WTC11 (cell line): ENCODE results near the gene ZFR2. TPM values are rescaled to one million over a fixed set of nuclear protein-coding genes. Genes with fewer than 3 reads are reported as not detected.

Experiments used
- ATAC-seq: fragments of 200-7000 bp; cut with Tn5 transposase; 2 replicates; pipeline ENCODE4 v1.10.0; 2021; ENCODE audit warnings: mild to moderate bottlenecking, moderate library complexity
- CTCF ChIA-PET: fragments of 300-600 bp; sonication (Branson Sonifier 250); formaldehyde crosslinking; loops from one replicate; lab custom pipeline; 2021; ENCODE audit warnings: antibody characterized with exemption; lab: Charles Lee
- POLR2A ChIA-PET: fragments of 350-600 bp; sonication (Branson Sonifier 250); formaldehyde crosslinking; loops from one replicate; lab custom pipeline; 2021; ENCODE audit warnings: antibody characterized with exemption; lab: Charles Lee
- DNase-seq: peaks from one replicate; pipeline ENCODE4 v3.0.0; 2021; ENCODE audit warnings: low spot score
- H3K27ac Mint-ChIP-seq: 2 replicates; pipeline ENCODE4 v1.8.0; 2021; ENCODE audit warnings: mixed read lengths
- H3K27me3 Mint-ChIP-seq: 2 replicates; pipeline ENCODE4 v1.8.0; 2021; ENCODE audit warnings: low read depth, mild to moderate bottlenecking, moderate library complexity, mixed read lengths
- H3K36me3 Mint-ChIP-seq: 2 replicates; pipeline ENCODE4 v1.8.0; 2021; ENCODE audit warnings: mixed read lengths
- H3K4me1 Mint-ChIP-seq: 2 replicates; pipeline ENCODE4 v1.8.0; 2022; ENCODE audit warnings: mixed read lengths
- H3K4me3 Mint-ChIP-seq: 2 replicates; pipeline ENCODE4 v1.8.0; 2021; ENCODE audit warnings: mild to moderate bottlenecking, moderate library complexity, mixed read lengths
- H3K9me3 Mint-ChIP-seq: 2 replicates; pipeline ENCODE4 v1.8.0; 2021; ENCODE audit warnings: mixed read lengths
- ATF1 ChIP-seq: sonication (generic); formaldehyde crosslinking; IDR thresholded peaks from 2 replicates; pipeline ENCODE4 v1.8.1; 2023; ENCODE audit warnings: mild to moderate bottlenecking, moderate library complexity, missing genetic modification reagents
- EMX1 ChIP-seq: fragments of 250-450 bp; sonication (Bioruptor Pico); IDR thresholded peaks from 2 replicates; pipeline ENCODE4 v1.8.0; 2021; ENCODE audit warnings: mild to moderate bottlenecking
- FOXP1 ChIP-seq: sonication (generic); formaldehyde crosslinking; IDR thresholded peaks from 2 replicates; pipeline ENCODE4 v1.8.0; 2022; ENCODE audit warnings: missing genetic modification reagents, mild to moderate bottlenecking, moderate library complexity, borderline replicate concordance
- GTF2I ChIP-seq: fragments of 250-450 bp; sonication (Bioruptor Pico); conservative IDR thresholded peaks from 2 replicates; pipeline ENCODE4 v1.4.0; 2021; ENCODE audit warnings: mild to moderate bottlenecking
- IRF2 ChIP-seq: sonication (generic); formaldehyde crosslinking; IDR thresholded peaks from 2 replicates; pipeline ENCODE4 v1.8.0; 2022; ENCODE audit warnings: low read depth, missing genetic modification reagents, borderline replicate concordance
- KAT7 ChIP-seq: sonication (generic); formaldehyde crosslinking; IDR thresholded peaks from 2 replicates; pipeline ENCODE4 v1.8.1; 2023; ENCODE audit warnings: missing genetic modification reagents, mild to moderate bottlenecking, borderline replicate concordance
- NFATC4 ChIP-seq: fragments of 250-450 bp; sonication (Bioruptor Pico); IDR thresholded peaks from 2 replicates; pipeline ENCODE4 v1.9.0; 2021; ENCODE audit warnings: mild to moderate bottlenecking
- NR1H2 ChIP-seq: sonication (generic); formaldehyde crosslinking; IDR thresholded peaks from 2 replicates; pipeline ENCODE4 v1.9.0; 2021; ENCODE audit warnings: mild to moderate bottlenecking, moderate library complexity, missing genetic modification reagents
- PRRX2 ChIP-seq: fragments of 250-450 bp; sonication (Bioruptor Pico); IDR thresholded peaks from 2 replicates; pipeline ENCODE4 v1.8.0; 2021; ENCODE audit warnings: mild to moderate bottlenecking
- RELA ChIP-seq: sonication (generic); formaldehyde crosslinking; IDR thresholded peaks from 2 replicates; pipeline ENCODE4 v1.8.1; 2022; ENCODE audit warnings: missing genetic modification reagents, mild to moderate bottlenecking, borderline replicate concordance
- SOX15 ChIP-seq: fragments of 250-450 bp; sonication (Bioruptor Pico); IDR thresholded peaks from 2 replicates; pipeline ENCODE4 v1.9.0; 2021; ENCODE audit warnings: mild to moderate bottlenecking
- TEAD1 ChIP-seq: sonication (generic); formaldehyde crosslinking; IDR thresholded peaks from 2 replicates; pipeline ENCODE4 v1.8.0; 2022; ENCODE audit warnings: mild to moderate bottlenecking, missing genetic modification reagents
- TP53 ChIP-seq: sonication (generic); formaldehyde crosslinking; IDR thresholded peaks from 2 replicates; pipeline ENCODE4 v1.8.1; 2023; ENCODE audit warnings: mild to moderate bottlenecking, missing genetic modification reagents
- ZBTB21 ChIP-seq: sonication (generic); formaldehyde crosslinking; IDR thresholded peaks from 2 replicates; pipeline ENCODE4 v1.8.1; 2023; ENCODE audit warnings: mild to moderate bottlenecking, missing genetic modification reagents, borderline replicate concordance
- ZNF416 ChIP-seq: fragments of 250-450 bp; sonication (Bioruptor Pico); IDR thresholded peaks from 2 replicates; pipeline ENCODE4 v1.9.0; 2021; ENCODE audit warnings: mild to moderate bottlenecking, inconsistent platforms
- total RNA-seq: library from RNA; stranded (reverse); gene quantifications from 3 replicates; pipeline ENCODE4 v1.2.3, GENCODE V29; 2021
- TF ChIP-seq, protein P1 (sequence below): sonication (generic); formaldehyde crosslinking; IDR thresholded peaks from 2 replicates; pipeline ENCODE4 v1.8.0; 2022; ENCODE audit warnings: missing genetic modification reagents
- TF ChIP-seq, protein P2 (sequence below): sonication (generic); formaldehyde crosslinking; IDR thresholded peaks from 2 replicates; pipeline ENCODE4 v1.8.1; 2023; ENCODE audit warnings: mild to moderate bottlenecking, missing genetic modification reagents, moderate library complexity
- TF ChIP-seq, protein P3 (sequence below): sonication (generic); formaldehyde crosslinking; IDR thresholded peaks from 2 replicates; pipeline ENCODE4 v1.8.1; 2022; ENCODE audit warnings: low read depth, mild to moderate bottlenecking, moderate library complexity, missing genetic modification reagents, borderline replicate concordance
- TF ChIP-seq, protein P4 (sequence below): sonication (generic); formaldehyde crosslinking; IDR thresholded peaks from 2 replicates; pipeline ENCODE4 v1.8.1; 2022; ENCODE audit warnings: mild to moderate bottlenecking, missing genetic modification reagents, moderate library complexity, borderline replicate concordance
- TF ChIP-seq, protein P5 (sequence below): sonication (generic); formaldehyde crosslinking; conservative IDR thresholded peaks from 2 replicates; pipeline ENCODE4 v1.8.1; 2022; ENCODE audit warnings: mild to moderate bottlenecking, missing genetic modification reagents
- TF ChIP-seq, protein P6 (sequence below): sonication (generic); formaldehyde crosslinking; IDR thresholded peaks from 2 replicates; pipeline ENCODE4 v1.8.0; 2022; ENCODE audit warnings: mild to moderate bottlenecking, missing genetic modification reagents
- TF ChIP-seq, protein P7 (sequence below): fragments of 250-450 bp; sonication (Bioruptor Pico); conservative IDR thresholded peaks from 2 replicates; pipeline ENCODE4 v1.9.0; 2021; ENCODE audit warnings: mild to moderate bottlenecking

Gene ZFR2
- total RNA-seq, 1 experiment from 2014 or later, result 17.5 TPM

DNA sequence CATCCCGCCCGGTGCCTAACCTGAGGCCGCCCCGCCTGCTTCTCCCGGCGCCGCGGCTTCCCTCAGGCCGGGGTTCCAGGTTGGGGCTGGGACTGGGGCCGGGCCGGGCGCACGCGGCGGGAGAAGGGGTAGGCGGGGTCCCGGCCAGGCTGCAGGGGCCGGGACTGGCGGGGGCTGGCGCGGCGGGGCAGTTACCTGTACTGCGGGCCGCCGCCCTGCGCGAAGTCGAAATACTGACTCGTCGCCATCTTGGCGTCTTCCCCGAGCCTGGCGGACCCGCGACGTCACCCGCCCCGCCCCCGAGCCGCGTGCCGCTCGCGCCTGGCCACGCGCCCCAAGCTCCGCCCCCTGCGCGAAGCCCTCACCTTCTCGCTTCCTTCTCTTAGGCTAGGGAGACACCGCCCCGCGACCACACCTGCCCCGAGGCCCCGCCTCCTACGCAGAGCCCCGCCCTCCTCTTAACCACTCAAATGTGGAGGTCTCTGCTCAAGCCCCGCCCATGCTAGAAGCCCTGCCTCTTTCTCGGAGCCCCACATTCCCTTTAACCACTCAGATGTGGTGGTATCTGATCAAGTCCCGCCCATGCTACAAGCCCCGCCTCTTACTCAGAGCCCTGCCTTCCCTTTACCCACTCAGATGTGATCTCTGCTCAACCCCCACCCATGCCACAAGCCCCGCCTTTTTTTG lies at the start of gene ZFR2 (continued):
- TF ChIP-seq, protein P1, sequence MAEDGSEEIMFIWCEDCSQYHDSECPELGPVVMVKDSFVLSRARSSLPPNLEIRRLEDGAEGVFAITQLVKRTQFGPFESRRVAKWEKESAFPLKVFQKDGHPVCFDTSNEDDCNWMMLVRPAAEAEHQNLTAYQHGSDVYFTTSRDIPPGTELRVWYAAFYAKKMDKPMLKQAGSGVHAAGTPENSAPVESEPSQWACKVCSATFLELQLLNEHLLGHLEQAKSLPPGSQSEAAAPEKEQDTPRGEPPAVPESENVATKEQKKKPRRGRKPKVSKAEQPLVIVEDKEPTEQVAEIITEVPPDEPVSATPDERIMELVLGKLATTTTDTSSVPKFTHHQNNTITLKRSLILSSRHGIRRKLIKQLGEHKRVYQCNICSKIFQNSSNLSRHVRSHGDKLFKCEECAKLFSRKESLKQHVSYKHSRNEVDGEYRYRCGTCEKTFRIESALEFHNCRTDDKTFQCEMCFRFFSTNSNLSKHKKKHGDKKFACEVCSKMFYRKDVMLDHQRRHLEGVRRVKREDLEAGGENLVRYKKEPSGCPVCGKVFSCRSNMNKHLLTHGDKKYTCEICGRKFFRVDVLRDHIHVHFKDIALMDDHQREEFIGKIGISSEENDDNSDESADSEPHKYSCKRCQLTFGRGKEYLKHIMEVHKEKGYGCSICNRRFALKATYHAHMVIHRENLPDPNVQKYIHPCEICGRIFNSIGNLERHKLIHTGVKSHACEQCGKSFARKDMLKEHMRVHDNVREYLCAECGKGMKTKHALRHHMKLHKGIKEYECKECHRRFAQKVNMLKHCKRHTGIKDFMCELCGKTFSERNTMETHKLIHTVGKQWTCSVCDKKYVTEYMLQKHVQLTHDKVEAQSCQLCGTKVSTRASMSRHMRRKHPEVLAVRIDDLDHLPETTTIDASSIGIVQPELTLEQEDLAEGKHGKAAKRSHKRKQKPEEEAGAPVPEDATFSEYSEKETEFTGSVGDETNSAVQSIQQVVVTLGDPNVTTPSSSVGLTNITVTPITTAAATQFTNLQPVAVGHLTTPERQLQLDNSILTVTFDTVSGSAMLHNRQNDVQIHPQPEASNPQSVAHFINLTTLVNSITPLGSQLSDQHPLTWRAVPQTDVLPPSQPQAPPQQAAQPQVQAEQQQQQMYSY (CRISPR knock-in tag), result peak; percentile 86
- TF ChIP-seq TEAD1, result peak; percentile 100
- no peak for TF ChIP-seq GTF2I
- TF ChIP-seq NFATC4 (CRISPR knock-in tag), result no peak
- peak; percentile 99 for TF ChIP-seq ZBTB21 (CRISPR knock-in tag)
- no peak for TF ChIP-seq ZNF416
- TF ChIP-seq PRRX2 (CRISPR knock-in tag), result no peak
- TF ChIP-seq, protein P2, sequence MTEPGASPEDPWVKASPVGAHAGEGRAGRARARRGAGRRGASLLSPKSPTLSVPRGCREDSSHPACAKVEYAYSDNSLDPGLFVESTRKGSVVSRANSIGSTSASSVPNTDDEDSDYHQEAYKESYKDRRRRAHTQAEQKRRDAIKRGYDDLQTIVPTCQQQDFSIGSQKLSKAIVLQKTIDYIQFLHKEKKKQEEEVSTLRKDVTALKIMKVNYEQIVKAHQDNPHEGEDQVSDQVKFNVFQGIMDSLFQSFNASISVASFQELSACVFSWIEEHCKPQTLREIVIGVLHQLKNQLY, result peak; percentile 98
- TF ChIP-seq, protein P3, sequence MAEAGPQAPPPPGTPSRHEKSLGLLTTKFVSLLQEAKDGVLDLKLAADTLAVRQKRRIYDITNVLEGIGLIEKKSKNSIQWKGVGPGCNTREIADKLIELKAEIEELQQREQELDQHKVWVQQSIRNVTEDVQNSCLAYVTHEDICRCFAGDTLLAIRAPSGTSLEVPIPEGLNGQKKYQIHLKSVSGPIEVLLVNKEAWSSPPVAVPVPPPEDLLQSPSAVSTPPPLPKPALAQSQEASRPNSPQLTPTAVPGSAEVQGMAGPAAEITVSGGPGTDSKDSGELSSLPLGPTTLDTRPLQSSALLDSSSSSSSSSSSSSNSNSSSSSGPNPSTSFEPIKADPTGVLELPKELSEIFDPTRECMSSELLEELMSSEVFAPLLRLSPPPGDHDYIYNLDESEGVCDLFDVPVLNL, result peak; percentile 96
- peak; percentile 92 for TF ChIP-seq NR1H2
- TF ChIP-seq, protein P4, sequence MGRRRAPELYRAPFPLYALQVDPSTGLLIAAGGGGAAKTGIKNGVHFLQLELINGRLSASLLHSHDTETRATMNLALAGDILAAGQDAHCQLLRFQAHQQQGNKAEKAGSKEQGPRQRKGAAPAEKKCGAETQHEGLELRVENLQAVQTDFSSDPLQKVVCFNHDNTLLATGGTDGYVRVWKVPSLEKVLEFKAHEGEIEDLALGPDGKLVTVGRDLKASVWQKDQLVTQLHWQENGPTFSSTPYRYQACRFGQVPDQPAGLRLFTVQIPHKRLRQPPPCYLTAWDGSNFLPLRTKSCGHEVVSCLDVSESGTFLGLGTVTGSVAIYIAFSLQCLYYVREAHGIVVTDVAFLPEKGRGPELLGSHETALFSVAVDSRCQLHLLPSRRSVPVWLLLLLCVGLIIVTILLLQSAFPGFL, result peak; percentile 97; the same call in 1 of the 2 replicates
- TF ChIP-seq, protein P5, sequence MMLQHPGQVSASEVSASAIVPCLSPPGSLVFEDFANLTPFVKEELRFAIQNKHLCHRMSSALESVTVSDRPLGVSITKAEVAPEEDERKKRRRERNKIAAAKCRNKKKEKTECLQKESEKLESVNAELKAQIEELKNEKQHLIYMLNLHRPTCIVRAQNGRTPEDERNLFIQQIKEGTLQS (CRISPR knock-in tag), result peak; percentile 98
- TF ChIP-seq, protein P6, sequence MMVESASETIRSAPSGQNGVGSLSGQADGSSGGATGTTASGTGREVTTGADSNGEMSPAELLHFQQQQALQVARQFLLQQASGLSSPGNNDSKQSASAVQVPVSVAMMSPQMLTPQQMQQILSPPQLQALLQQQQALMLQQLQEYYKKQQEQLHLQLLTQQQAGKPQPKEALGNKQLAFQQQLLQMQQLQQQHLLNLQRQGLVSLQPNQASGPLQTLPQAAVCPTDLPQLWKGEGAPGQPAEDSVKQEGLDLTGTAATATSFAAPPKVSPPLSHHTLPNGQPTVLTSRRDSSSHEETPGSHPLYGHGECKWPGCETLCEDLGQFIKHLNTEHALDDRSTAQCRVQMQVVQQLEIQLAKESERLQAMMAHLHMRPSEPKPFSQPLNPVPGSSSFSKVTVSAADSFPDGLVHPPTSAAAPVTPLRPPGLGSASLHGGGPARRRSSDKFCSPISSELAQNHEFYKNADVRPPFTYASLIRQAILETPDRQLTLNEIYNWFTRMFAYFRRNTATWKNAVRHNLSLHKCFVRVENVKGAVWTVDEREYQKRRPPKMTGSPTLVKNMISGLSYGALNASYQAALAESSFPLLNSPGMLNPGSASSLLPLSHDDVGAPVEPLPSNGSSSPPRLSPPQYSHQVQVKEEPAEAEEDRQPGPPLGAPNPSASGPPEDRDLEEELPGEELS (CRISPR knock-in tag), result peak; percentile 100
- TF ChIP-seq KAT7 (CRISPR knock-in tag), result peak; percentile 100

DNA sequence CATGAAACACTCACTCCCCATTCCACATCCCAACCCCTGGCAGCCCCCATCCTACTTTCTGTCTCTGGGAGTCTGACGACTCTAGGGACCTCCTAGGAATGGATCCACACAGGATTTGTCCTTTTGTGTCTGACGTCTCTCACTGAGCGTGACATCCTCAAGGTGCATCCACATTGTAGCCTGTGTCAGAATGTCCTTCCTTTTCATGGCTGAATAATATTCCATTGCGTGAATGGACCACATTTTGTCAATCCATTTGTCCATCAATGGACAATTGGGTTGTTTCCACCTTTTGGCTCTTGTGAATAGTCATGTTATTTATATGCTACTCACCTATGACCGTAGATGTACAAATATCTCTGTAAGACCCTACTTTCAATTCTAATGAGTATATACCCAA lies 47.2 kb upstream of the ZFR2 start:
- DNase-seq (no peak), ATAC-seq (no peak)
- no peak overlapping the region for H3K4me3 Mint-ChIP-seq
- H3K27ac Mint-ChIP-seq, result no peak overlapping the region
- H3K4me1 Mint-ChIP-seq, result no peaks in the 10 kb centered on the region
- peaks cover 11% of the 10 kb centered on the region for H3K9me3 Mint-ChIP-seq
- H3K36me3 Mint-ChIP-seq, result peaks cover 50% of the 10 kb centered on the region
- ChIA-PET POLR2A (no interaction called here), CTCF (no interaction called here)
- no peaks in the 10 kb centered on the region; the same call in 1 of the 2 replicates for H3K27me3 Mint-ChIP-seq
- TF ChIP-seq FOXP1 (CRISPR knock-in tag) (no peak), EMX1 (no peak), ATF1 (CRISPR knock-in tag) (no peak), RELA (CRISPR knock-in tag) (no peak), TEAD1 (no peak), TP53 (CRISPR knock-in tag) (no peak), IRF2 (CRISPR knock-in tag) (no peak), SOX15 (CRISPR knock-in tag) (no peak)
- TF ChIP-seq, protein P7, sequence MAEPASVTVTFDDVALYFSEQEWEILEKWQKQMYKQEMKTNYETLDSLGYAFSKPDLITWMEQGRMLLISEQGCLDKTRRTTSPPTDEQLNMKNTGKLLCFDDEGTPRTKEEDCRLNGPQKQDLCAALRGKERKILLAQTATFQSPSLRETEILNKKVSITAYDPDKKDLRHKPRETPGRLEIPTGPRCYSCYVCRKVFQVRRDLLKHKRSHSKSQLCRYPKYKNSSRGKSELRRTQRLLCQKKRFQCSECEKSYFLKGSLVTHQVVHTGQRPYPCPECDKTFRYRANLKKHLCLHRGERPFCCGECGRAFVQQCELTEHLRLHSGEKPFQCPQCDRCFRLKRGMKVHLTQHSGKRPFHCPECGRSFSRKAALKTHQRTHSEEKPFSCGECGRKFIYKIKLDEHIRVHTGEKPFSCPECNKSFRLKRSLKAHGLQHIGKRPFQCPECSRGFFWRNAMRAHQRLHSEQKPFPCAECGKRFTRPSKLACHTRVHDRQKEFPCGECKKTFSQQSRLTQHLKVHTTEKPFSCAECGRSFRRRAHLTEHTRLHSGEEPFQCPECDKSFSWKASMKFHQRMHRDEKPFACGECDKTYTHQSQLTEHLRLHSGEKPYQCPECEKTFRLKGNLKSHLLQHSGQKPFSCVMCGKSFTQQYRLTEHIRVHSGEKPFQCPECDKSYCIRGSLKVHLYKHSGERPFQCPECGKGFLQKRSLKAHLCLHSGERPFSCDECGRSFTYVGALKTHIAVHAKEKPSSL (CRISPR knock-in tag), result no peak
